Measurements from ENCODE around the gene SLAMF6. TPM values are rescaled to one million over a fixed set of nuclear protein-coding genes. Genes with fewer than 3 reads are reported as not detected.

Gene SLAMF6
- 10 to 100 TPM; 42.8 to 43.9 TPM for total RNA-seq

GRCh38 chr1:160522622-160523345 lies at the start of gene SLAMF6:
Gene SLAMF6 (minus strand): TSS chr1:160523255. CDS start chr1:160523192, 63 bp downstream.
- Mint-ChIP-seq H3K36me3 (ENCODE audit: low read depth) (peaks cover 64% of the 10 kb centered on the region), H3K4me1 (ENCODE audit: low read depth) (peaks cover 60% of the 10 kb centered on the region), H3K4me3 (peak within 1 kb of the TSS; percentile 90), H3K9me3 (peaks cover 32% of the 10 kb centered on the region), H3K27ac (peak within 1 kb of the TSS; percentile 97), H3K27me3 (no peaks in the 10 kb centered on the region)
- intact Hi-C loops (cut with micrococcal nuclease), result loop anchor here (5.0 kb wide), 3 partner anchors 50 to 90 kb away; partner anchors contain the start of gene CD84
- DNase-seq (peak; percentile 72), ATAC-seq (peak; percentile 54)
- TF ChIP-seq CTCF (IDR thresholded peaks at IDR 0.05), result no peak
- POLR2A ChIA-PET, result interaction anchor here (0.6 to 2.2 kb wide), 19 partner anchors 12 to 186 kb away, joined by 3 to 17 read pairs (median 3); no protein-coding TSS in a partner anchor
- CTCF ChIA-PET, result interaction anchor here (0.6 to 3.5 kb wide), 15 partner anchors 10 to 179 kb away, joined by 3 to 25 read pairs (median 3); no protein-coding TSS in a partner anchor

GRCh38 chr1:160570840-160571239 lies 47.8 kb upstream of the SLAMF6 start:
- Mint-ChIP-seq H3K4me3 (no peak overlapping the region), H3K4me1 (ENCODE audit: low read depth) (peaks cover 90% of the 10 kb centered on the region), H3K27ac (peak overlapping the region; percentile 94), H3K27me3 (no peaks in the 10 kb centered on the region), H3K36me3 (ENCODE audit: low read depth) (peaks cover 44% of the 10 kb centered on the region), H3K9me3 (peaks cover 4% of the 10 kb centered on the region)
- DNase-seq, result no peak
- ChIA-PET CTCF (interaction anchor here (1.3 kb wide), 1 partner anchor 11 kb away, joined by 5 read pairs; no protein-coding TSS in a partner anchor), POLR2A (interaction anchor here (1.4 kb wide), 1 partner anchor 10 kb away, joined by 4 read pairs; no protein-coding TSS in a partner anchor)
- no peak for ATAC-seq
- no peak for TF ChIP-seq CTCF (IDR thresholded peaks at IDR 0.05)
- intact Hi-C loops (cut with micrococcal nuclease), result no loop called here

- CTCF ChIA-PET, result interaction anchor here (0.7 to 1.3 kb wide), 4 partner anchors 10 to 28 kb away, joined by 3 to 5 read pairs (median 4); no protein-coding TSS in a partner anchor
- Mint-ChIP-seq H3K36me3 (ENCODE audit: low read depth) (peaks cover 44% of the 10 kb centered on the region), H3K4me1 (ENCODE audit: low read depth) (peaks cover 90% of the 10 kb centered on the region), H3K27me3 (no peaks in the 10 kb centered on the region), H3K9me3 (peaks cover 7% of the 10 kb centered on the region), H3K27ac (peak overlapping the region; percentile 96), H3K4me3 (peak overlapping the region; percentile 7)
- DNase-seq (no peak), ATAC-seq (no peak)
- intact Hi-C loops (cut with micrococcal nuclease), result no loop called here
- POLR2A ChIA-PET, result interaction anchor here (1.1 kb wide), 1 partner anchor 38 kb away, joined by 4 read pairs; no protein-coding TSS in a partner anchor
- no peak for TF ChIP-seq CTCF (IDR thresholded peaks at IDR 0.05)
Observed at GRCh38 chr1:160569806-160570205, 46.8 kb upstream of the SLAMF6 start.

- H3K4me1 Mint-ChIP-seq (ENCODE audit: low read depth), result peaks cover 89% of the 10 kb centered on the region
- peak; percentile 92 for DNase-seq
- peak overlapping the region; percentile 96 for H3K27ac Mint-ChIP-seq
- peak; percentile 94 for ATAC-seq
- peak overlapping the region; percentile 51 for H3K4me3 Mint-ChIP-seq
- no peaks in the 10 kb centered on the region for H3K27me3 Mint-ChIP-seq
- intact Hi-C loops (cut with micrococcal nuclease), result no loop called here
- peaks cover 13% of the 10 kb centered on the region for H3K9me3 Mint-ChIP-seq
- peaks cover 57% of the 10 kb centered on the region for H3K36me3 Mint-ChIP-seq (ENCODE audit: low read depth)
- no peak for TF ChIP-seq CTCF (IDR thresholded peaks at IDR 0.05)
- ChIA-PET CTCF (interaction anchor here (1.4 kb wide), 1 partner anchor 38 kb away, joined by 3 read pairs; no protein-coding TSS in a partner anchor), POLR2A (interaction anchor here (0.8 to 1.9 kb wide), 5 partner anchors 10 to 38 kb away, joined by 3 to 10 read pairs (median 4); partner anchors contain the start of gene CD84)
Observed at GRCh38 chr1:160567858-160568682, 45.0 kb upstream of the SLAMF6 start.
